Measurements from ENCODE around the gene NLRP12. TPM values are rescaled to one million over a fixed set of nuclear protein-coding genes. Genes with fewer than 3 reads are reported as not detected.
A peak's percentile ranks its signal among the peaks of the same experiment; 100 is the strongest.
"Not testable (repeated sequence)": the region's sequence is repeated elsewhere in the genome, so short reads cannot be mapped to it uniquely, and the experiment has no call there.

The NLRP12 gene
- not detected in 2 replicates for total RNA-seq
- polyA plus RNA-seq (2012): not detected

- no peak for DNase-seq (ENCODE audit: low read depth)
Measured at GRCh38 chr19:53824134-53824611, at the start of gene NLRP12. Gene NLRP12 (minus strand): TSS chr19:53824314. CDS start chr19:53824174, 140 bp downstream.

GRCh38 chr19:53872762-53873161 lies 48.6 kb upstream of the NLRP12 start:
- no peak for DNase-seq (ENCODE audit: low read depth)

DNA sequence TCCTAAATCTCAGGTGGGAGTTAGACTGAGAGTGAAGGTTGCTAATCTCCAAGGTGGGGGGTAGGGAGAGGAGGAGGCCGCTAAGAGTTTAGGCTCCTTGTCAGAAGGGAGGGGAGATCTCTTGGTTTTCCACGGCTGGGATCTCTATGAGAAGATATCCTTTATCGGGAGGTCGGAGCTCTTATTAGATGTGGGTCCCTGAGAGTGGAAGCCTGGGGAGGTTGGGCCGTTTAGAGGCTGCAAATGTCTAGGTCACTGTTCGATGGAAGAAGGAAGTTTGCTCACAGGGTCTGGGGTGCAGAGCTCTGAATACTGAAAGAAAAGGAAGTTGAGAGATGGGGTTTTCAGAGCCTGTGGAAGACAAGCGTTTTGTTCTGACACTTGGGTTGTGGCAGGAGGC lies 47.3 kb upstream of the NLRP12 start:
- no peak for DNase-seq (ENCODE audit: low read depth)

GRCh38 chr19:53870485-53870844 lies 46.4 kb upstream of the NLRP12 start:
- DNase-seq (ENCODE audit: low read depth): no peak

- not testable (repeated sequence) for DNase-seq (ENCODE audit: low read depth)
Measured at GRCh38 chr19:53869805-53870484, 45.8 kb upstream of the NLRP12 start.

DNA sequence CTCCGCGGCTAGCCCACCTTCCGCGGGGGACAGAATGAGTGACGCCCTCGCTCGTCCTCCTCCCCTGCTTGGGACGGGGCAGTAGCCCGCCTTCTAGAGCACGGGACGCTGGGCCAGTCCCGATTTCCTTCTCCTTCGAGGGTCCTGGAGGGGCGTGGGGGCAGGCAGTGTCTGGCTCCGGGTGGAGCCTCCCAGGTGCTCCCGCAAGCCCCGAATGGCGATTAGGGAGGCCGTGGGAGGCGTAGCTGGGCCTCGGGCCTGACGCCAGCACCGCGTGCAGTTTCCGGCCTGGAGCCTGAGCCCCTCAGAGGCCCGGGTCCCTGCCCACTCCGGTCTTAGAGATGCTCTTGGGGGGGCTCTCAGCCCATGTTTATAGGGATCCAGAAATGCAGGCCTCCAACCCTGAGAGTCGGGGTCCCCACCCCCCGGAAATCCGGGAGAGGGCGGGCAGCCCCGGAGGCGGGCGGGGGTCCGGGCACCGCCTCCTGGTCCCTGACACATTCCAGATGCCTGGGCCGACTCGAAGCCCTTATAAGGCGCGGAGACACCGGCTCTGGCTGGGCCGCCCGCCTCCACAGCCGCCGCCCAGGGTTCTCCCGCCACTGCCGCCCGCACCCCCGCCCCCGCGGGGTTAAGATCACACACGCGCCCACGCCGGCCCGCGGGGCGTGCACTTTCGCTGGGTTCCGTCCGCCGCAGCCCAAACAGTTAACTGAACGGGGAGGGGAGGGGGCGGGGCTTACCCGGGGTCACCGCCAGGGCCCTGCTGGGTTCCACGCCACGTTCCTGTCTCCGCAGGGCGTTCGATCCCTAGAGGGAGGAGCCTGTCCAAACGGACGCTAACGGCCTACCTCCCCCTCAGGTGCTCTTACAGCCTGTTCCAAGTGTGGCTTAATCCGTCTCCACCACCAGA lies 45.0 kb upstream of the NLRP12 start:
- peak; percentile 84 for DNase-seq (ENCODE audit: low read depth)

- peak; percentile 71 for DNase-seq (ENCODE audit: low read depth)
Measured at GRCh38 chr19:53868091-53868891, 44.2 kb upstream of the NLRP12 start.

- DNase-seq (ENCODE audit: low read depth): peak; percentile 99
Measured at GRCh38 chr19:53867225-53868090, 43.3 kb upstream of the NLRP12 start, which contains the start of gene MYADM. Gene MYADM (plus strand): TSS chr19:53867883. CDS start chr19:53873530, 5,647 bp downstream.

- no peak for DNase-seq (ENCODE audit: low read depth)
Measured at GRCh38 chr19:53866865-53867224, 42.7 kb upstream of the NLRP12 start.

DNA sequence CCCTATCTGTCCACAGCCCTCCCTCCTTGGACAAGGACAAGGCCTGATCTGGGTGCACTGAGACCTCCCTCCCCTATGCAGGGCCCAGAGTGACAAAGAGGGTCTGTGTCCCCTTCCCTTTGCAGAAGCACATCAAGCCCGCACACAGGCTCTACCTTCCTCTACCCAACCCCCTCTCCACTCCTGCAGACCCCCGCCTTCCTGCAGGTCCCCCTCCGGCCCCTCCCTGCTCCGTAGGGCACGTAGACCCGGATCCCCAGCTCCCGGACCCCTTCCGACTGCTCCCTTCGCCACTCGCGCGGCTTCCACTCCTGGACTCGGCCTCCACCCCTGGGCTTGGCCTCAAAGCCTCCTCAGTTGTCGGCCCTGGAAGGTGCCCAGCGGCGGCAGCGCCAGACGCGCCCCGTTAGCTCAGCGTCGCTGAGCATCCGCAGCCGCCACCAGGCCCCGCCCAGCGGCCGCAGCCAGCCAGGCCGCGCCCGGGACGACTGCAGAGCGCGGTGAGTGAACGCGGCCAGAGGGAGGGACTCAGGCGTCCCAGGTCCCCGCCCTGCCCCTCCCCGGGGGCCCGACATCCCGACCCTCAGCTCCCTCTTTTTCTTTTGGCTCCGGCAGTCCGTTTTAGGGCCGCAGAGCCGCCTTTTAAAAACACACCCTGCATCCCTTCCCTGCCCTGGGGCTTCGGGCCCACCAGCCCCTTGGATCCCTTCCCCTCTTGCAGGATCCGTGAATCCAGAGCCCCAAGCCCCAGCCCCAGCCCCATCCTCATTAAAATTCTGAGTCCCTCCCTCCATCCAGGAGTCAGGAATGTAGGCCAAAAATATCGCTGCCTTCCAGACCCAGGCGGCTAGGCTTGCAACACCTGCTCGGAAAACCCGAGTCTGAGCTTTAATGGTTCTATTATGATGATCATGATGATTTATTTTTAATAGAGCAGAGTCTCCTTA lies 42.1 kb upstream of the NLRP12 start:
- peak; percentile 66 for DNase-seq (ENCODE audit: low read depth)

DNA sequence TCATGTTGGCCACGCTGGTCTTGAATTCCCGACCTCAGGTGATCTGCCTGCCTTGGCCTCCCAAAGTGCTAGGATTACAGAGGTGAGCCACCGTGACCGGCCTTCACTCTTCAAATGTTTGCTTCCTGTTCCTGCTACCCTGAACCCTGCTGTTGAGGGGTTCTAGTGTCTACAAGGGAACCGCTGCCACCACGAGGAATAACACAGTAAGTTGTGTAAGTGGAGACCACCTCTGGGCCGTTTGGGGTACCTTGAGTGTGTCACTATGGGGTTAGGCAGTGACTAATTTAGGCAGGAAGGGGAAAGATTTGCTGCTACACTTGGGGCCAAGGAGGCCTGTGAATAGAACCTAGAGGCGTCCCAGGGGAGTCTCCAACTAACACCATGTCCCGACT lies 41.4 kb upstream of the NLRP12 start:
- no peak for DNase-seq (ENCODE audit: low read depth)

DNA sequence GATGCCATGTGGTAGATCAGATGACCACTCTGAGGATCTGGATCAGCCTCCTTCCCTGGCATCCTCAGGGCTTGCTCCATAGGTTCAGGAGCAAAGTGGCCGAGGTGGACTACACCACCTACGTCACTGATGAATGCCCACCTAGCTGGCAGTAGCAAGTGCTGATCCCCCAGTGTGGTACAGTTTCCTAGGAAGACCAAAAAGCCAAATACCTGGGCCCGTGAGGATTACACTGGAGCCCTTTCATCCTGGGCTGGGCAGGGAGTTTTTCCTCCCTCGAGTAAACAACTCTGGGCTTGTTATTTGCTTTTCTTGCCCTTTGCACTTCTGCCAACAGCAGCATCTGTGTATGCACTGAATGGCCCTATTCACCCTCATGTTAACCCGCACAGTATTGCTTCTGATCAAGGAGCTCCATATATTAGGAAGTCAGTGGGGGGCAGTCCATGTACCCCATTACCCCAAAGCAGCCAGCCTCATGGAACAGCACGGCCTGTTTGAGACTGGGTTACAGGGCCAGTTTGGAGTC lies 40.3 kb upstream of the NLRP12 start:
- DNase-seq (ENCODE audit: low read depth): no peak

DNA sequence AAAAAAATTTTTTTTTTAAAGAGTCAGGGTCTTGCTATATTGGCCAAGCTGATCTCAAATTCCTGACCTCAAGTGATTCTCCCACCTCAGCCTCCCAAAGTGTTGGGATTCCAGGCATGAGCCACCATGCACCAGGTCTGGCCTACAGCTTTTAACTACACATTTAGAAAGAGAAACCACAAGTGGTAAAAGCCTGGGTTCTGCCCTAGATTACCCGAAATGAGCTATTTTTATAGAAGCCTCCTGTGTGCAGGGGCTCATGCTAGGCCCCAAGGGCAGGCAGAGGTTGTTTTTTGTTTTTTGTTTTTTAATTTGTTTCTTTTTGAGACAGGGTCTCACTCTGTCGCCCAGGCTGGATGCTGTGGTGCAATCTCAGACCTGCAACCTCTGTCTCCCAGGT lies 29.6 kb upstream of the NLRP12 start:
- DNase-seq (ENCODE audit: low read depth): no peak

- no peak for DNase-seq (ENCODE audit: low read depth)
Measured at GRCh38 chr19:53849237-53849676, 25.1 kb upstream of the NLRP12 start.

GRCh38 chr19:53847555-53847954 lies 23.4 kb upstream of the NLRP12 start:
- no peak for DNase-seq (ENCODE audit: low read depth)

GRCh38 chr19:53844849-53845246 lies 20.7 kb upstream of the NLRP12 start:
- no peak for DNase-seq (ENCODE audit: low read depth)

GRCh38 chr19:53840914-53841313 lies 16.8 kb upstream of the NLRP12 start:
- DNase-seq (ENCODE audit: low read depth): peak; percentile 73

- not testable (repeated sequence) for DNase-seq (ENCODE audit: low read depth)
Measured at GRCh38 chr19:53840241-53840640, 16.1 kb upstream of the NLRP12 start.

DNA sequence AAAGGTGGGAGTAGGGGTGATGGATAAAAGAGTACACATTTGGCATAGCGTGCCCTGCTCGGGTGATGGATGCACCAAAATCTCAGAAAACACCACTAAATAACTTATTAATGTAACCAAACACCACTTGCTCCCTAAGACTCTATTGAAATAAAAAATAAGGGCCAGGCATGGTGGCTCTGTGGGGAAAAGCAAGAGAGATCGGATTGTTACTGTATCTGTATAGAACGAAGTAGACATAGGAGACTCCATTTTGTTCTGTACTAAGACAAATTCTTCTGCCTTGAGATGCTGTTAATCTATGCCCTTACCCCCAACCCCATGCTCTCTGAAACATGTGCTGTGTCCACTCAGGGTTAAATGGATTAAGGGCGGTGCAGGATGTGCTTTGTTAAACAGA lies 14.3 kb upstream of the NLRP12 start:
- not testable (repeated sequence) for DNase-seq (ENCODE audit: low read depth)
